ENCODE measurements around the gene CLIP1. TPM values are rescaled to one million over a fixed set of nuclear protein-coding genes. Genes with fewer than 3 reads are reported as not detected.

The CLIP1 gene
- total RNA-seq, 1 donor from 2014 or later: 59.1 TPM

DNA sequence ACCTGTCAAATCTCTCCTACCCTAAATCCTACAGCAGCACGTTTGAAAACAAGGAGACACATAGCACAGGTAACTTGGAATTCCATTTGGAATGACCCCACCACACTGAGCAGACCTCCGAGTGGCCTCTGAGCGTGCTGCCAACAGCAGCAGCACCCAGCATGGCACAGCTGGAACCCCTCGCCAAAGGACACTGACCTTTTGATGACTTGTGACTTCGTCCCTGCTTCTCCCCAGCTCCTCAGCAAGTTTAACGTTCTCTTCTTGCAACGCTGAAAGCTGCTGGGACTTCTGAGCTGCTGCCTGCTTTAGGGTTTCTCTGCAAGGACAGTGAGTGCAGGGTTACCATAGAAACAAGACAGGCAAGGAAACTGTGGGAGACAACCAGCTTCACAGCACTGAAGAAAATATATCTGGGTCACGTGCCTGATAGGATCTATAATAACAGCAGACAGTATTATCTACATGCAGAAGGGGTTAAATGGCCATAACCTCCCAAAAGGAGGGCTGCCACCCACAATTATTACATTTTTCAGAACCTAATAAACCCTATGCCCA is 112.8 kb downstream of the CLIP1 start:
- H3K9me3 Mint-ChIP-seq: no peaks in the 10 kb centered on the region
- DNase-seq (ENCODE audit: extremely low spot score, unreplicated experiment): no peak
- no peaks in the 10 kb centered on the region for H3K4me1 Mint-ChIP-seq (ENCODE audit: unreplicated experiment)
- H3K27me3 Mint-ChIP-seq: no peaks in the 10 kb centered on the region
- no peak overlapping the region for H3K4me3 Mint-ChIP-seq
- TF ChIP-seq, protein P1, sequence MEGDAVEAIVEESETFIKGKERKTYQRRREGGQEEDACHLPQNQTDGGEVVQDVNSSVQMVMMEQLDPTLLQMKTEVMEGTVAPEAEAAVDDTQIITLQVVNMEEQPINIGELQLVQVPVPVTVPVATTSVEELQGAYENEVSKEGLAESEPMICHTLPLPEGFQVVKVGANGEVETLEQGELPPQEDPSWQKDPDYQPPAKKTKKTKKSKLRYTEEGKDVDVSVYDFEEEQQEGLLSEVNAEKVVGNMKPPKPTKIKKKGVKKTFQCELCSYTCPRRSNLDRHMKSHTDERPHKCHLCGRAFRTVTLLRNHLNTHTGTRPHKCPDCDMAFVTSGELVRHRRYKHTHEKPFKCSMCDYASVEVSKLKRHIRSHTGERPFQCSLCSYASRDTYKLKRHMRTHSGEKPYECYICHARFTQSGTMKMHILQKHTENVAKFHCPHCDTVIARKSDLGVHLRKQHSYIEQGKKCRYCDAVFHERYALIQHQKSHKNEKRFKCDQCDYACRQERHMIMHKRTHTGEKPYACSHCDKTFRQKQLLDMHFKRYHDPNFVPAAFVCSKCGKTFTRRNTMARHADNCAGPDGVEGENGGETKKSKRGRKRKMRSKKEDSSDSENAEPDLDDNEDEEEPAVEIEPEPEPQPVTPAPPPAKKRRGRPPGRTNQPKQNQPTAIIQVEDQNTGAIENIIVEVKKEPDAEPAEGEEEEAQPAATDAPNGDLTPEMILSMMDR (conservative IDR thresholded peaks at IDR 0.05): no peak
- peaks cover 5% of the 10 kb centered on the region for H3K36me3 Mint-ChIP-seq
- no peak overlapping the region for H3K27ac Mint-ChIP-seq

GRCh38 chr12:122308811-122309210 is 113.7 kb downstream of the CLIP1 start:
- Mint-ChIP-seq H3K27me3 (no peaks in the 10 kb centered on the region), H3K9me3 (no peaks in the 10 kb centered on the region)
- TF ChIP-seq, protein P1 (conservative IDR thresholded peaks at IDR 0.05): no peak

DNA sequence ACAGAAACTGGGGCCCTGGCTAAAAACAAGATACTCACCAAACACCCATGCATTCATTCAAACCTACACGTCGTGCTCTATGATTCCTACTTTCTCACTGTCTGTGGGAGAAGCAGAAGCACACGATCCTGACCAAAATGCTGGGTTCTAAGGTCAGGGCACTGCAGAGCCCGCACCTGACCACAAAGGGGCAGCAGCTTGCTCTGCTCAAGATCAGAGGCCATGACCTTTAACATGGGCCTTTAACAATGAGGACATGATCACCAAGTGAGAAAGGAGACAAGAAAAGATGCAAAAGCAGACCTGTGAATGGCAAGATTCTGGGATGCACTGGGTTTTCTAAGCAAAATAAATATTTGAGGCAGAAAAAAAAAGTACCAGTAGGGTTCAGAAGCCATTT is 116.1 kb downstream of the CLIP1 start:
- TF ChIP-seq, protein P1 (conservative IDR thresholded peaks at IDR 0.05): peak; percentile 39
- Mint-ChIP-seq H3K9me3 (no peaks in the 10 kb centered on the region), H3K27ac (no peak overlapping the region), H3K27me3 (no peaks in the 10 kb centered on the region), H3K4me1 (ENCODE audit: unreplicated experiment) (no peaks in the 10 kb centered on the region), H3K36me3 (peaks cover 4% of the 10 kb centered on the region), H3K4me3 (no peak overlapping the region)
- DNase-seq (ENCODE audit: extremely low spot score, unreplicated experiment): no peak

More at GRCh38 chr12:122308811-122309210, 113.7 kb downstream of the CLIP1 start:
- Mint-ChIP-seq H3K36me3 (peaks cover 4% of the 10 kb centered on the region), H3K4me3 (no peak overlapping the region), H3K4me1 (ENCODE audit: unreplicated experiment) (no peaks in the 10 kb centered on the region), H3K27ac (no peak overlapping the region)
- no peak for DNase-seq (ENCODE audit: extremely low spot score, unreplicated experiment)

- no peaks in the 10 kb centered on the region for H3K9me3 Mint-ChIP-seq
- no peak for DNase-seq (ENCODE audit: extremely low spot score, unreplicated experiment)
- no peak overlapping the region for H3K27ac Mint-ChIP-seq
- H3K27me3 Mint-ChIP-seq: no peaks in the 10 kb centered on the region
- H3K36me3 Mint-ChIP-seq: peaks cover 4% of the 10 kb centered on the region
- no peak overlapping the region for H3K4me3 Mint-ChIP-seq
- H3K4me1 Mint-ChIP-seq (ENCODE audit: unreplicated experiment): no peaks in the 10 kb centered on the region
- TF ChIP-seq, protein P1 (conservative IDR thresholded peaks at IDR 0.05): no peak
Measured at GRCh38 chr12:122304924-122305323, 117.5 kb downstream of the CLIP1 start.

GRCh38 chr12:122303068-122303467 is 119.4 kb downstream of the CLIP1 start:
- TF ChIP-seq, protein P1 (conservative IDR thresholded peaks at IDR 0.05): no peak
- no peak overlapping the region for H3K27ac Mint-ChIP-seq
- H3K36me3 Mint-ChIP-seq: peaks cover 8% of the 10 kb centered on the region
- H3K4me3 Mint-ChIP-seq: no peak overlapping the region
- no peaks in the 10 kb centered on the region for H3K9me3 Mint-ChIP-seq
- no peaks in the 10 kb centered on the region for H3K27me3 Mint-ChIP-seq
- DNase-seq (ENCODE audit: extremely low spot score, unreplicated experiment): no peak
- no peaks in the 10 kb centered on the region for H3K4me1 Mint-ChIP-seq (ENCODE audit: unreplicated experiment)

All from type B pancreatic cell (in vitro differentiated cells).